Putamen (tissue), 1 donor: ENCODE measurements around the gene ABCG4.
A peak's percentile ranks its signal among the peaks of the same experiment; 100 is the strongest.
"Not testable (repeated sequence)": the region's sequence is repeated elsewhere in the genome, so short reads cannot be mapped to it uniquely, and the experiment has no call there.

Source experiments
- DNase-seq: peaks from one replicate; pipeline ENCODE4 v3.0.0-alpha.2; 2016; ENCODE audit warnings: low spot score

ABCG4 gene

GRCh38 chr11:119149018-119149785 is at the start of gene ABCG4:
ABCG4 (plus strand) TSS chr11:119149052; CDS start chr11:119149966, 914 bp downstream.
- no peak for DNase-seq

GRCh38 chr11:119099711-119100110 is 49.1 kb upstream of the ABCG4 start:
- DNase-seq: no peak

GRCh38 chr11:119100246-119100970 is 48.4 kb upstream of the ABCG4 start:
- DNase-seq: no peak

GRCh38 chr11:119100994-119101758 is 47.7 kb upstream of the ABCG4 start:
- no peak for DNase-seq

- DNase-seq: peak; percentile 96
These were observed 47.0 kb upstream of the ABCG4 start, which contains the start of gene DPAGT1 for GRCh38 chr11:119101759-119102423. DPAGT1 (minus strand) TSS chr11:119101853; CDS start chr11:119101655, 198 bp downstream.

GRCh38 chr11:119103161-119103664 is 45.6 kb upstream of the ABCG4 start:
- not testable (repeated sequence) for DNase-seq

GRCh38 chr11:119103793-119104192 is 45.1 kb upstream of the ABCG4 start:
- no peak for DNase-seq

DNA sequence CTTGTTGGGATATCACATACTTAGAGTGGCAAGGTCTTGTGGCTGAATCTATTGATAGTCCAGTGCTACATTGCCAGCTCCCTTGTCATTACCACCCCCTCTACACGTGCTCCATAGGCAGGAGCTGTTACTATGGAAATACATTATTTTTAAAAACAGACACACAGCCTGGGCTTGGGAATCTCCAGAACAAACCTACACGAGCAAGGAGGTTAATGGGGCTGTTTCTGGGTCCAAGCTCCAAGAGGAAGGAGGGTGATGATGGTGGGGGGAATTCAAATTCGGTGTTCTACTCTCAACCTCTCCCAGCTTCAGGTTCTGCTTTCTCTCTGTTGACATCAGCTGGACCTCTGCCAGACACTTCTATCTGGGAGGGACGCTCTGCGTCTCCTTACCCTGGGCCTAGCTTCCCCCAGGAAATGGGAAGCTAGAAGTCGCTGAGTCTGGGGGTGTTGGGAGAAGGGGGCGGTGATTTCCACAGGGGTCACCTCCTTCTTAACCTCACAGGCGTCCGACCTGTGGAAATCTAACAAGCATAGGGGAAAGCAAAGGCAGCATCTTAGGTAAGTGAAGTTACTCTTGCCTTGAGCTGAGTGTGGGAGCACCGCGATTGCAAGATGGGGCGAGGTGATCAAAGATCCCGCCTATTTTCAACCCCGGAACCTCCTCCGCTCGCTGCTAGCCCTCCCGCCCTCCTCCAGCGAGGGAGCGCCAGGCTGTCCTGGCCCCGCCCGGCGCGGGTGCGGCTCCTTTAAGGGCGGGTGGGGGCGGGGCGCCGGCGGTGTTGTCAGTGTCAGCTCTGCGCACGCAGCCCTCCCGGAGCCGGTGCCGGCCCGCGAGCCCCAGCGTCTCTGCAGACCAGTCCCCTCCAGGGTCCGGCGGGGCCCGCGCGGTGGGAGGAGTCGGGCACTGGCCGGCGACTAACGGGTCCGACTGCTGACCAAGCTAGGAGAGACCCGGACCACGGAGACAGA is 42.0 kb upstream of the ABCG4 start, which contains the start of gene C2CD2L:
Gene C2CD2L, plus strand, starts transcription at position 781 of the 974 bp plus-strand sequence. CDS start 398 bp downstream, outside the sequence.
- peak; percentile 91 for DNase-seq

DNA sequence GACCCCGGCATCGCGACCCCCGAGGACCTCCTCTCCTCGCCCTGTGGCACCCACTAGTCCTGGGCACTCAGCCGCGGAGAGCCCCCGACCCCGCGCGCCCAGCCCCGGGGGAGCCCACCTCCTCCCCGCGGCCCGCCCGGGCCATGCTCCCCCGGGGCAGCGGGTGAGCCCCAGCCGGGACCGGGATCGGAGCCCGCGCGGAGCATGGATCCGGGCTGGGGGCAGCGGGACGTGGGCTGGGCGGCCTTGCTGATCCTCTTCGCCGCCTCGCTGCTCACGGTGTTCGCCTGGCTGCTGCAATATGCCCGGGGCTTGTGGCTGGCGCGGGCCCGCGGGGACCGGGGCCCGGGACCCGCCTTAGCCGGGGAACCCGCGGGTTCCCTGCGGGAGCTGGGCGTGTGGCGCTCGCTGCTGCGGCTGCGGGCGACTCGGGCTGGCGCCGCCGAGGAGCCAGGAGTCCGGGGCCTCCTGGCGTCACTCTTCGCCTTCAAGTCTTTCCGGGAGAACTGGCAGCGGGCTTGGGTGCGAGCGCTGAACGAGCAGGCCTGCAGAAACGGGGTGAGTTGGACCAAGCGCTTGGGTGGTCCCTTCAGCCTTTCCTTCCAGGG is 41.2 kb upstream of the ABCG4 start:
- no peak for DNase-seq

DNA sequence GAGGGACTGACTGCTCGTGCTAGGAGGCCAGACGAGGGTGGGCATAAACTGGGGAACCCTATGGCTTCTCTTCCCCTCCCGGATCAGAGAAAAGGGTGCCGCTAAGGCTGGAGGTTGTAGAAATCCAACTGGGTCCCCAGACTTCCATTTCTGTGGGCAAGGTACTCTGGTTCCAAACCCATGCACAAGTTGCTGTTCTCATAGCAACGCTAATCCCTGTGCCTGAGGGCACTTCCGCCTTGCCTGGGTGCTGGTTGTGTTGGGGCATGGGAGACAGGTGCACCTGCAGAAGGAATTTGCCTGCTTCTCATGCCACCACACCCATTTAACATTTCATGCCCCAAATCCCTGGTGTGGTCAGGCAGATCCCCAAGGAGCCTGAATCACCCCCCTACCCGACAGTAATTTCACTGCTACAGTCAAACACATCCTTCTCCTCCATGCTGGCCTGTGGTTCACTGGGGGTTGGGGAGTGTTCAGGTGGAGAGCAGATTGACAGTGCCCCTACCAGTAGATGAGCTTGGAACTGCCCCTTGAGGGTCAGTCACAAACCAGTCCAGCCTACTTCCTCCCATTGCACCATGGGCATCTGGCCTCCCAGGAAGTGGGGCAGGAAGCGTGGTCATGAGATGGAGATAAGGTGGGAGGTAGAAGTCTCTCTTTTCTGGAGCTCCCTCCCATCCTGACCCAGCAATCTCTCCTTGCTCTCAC is 40.6 kb upstream of the ABCG4 start:
- DNase-seq: no peak

- DNase-seq: no peak
These were observed 40.0 kb upstream of the ABCG4 start for GRCh38 chr11:119108857-119109221.

DNA sequence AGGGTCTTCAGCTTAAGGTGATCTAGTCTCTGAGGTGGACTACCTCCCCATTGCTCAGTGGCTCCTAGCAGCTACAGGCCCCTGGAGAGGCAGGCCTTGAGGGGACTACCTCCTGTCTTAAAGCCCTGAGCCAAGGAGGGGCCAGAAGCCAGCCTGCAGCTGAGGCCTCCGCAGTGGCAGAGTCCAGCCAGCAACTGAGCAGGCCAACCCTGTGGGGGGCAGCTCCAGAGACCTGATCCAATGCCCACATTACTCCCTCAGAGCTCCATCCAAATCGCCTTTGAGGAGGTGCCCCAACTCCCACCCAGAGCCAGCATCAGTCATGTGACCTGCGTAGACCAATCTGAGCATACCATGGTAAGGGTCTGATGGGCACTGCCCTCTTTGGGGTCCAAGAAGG is 39.0 kb upstream of the ABCG4 start:
- no peak for DNase-seq

DNA sequence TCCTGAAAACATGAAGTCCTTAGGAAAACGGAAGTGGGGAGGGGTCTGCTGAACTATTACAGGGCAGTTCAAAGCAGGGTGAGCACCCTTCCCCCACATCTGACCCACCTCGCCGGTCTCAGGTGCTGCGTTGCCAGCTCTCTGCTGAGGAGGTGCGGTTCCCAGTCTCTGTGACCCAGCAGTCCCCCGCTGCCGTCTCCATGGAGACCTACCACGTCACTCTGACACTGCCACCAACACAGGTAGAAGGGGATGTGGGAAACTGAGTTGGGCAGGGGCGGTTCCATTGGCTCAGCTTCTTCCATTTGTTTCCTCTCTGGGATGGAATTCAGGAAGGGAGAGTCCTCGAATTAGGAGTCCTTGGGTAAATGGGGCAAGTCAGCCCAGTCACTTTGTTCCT is 38.4 kb upstream of the ABCG4 start:
- DNase-seq: peak; percentile 75

DNA sequence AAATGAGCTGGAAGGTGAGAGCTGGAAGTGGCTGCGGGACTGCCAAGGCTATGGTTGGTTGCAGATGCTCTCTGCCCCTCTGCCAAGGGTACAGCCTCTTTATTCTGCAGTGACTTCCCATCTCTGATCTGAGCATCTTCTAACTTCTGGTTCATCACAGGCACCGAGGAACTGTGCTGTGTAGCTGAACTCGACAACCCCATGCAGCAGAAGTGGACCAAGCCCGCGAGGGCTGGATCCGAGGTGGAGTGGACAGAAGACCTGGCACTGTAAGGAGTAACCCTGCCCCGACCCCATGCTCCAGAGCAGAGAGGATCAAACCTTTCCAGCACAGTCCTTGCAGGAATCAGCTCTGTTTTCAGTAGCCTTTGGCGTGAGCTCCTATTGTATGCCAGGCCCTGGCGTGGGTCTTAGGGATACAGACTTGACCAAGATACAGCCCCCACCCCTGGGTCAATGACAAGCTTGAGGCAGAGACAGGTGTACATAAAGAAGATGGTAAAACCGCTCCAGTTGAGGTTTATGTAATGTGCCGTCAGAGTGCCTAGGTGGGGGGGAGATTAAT is 37.4 kb upstream of the ABCG4 start:
- DNase-seq: no peak

DNA sequence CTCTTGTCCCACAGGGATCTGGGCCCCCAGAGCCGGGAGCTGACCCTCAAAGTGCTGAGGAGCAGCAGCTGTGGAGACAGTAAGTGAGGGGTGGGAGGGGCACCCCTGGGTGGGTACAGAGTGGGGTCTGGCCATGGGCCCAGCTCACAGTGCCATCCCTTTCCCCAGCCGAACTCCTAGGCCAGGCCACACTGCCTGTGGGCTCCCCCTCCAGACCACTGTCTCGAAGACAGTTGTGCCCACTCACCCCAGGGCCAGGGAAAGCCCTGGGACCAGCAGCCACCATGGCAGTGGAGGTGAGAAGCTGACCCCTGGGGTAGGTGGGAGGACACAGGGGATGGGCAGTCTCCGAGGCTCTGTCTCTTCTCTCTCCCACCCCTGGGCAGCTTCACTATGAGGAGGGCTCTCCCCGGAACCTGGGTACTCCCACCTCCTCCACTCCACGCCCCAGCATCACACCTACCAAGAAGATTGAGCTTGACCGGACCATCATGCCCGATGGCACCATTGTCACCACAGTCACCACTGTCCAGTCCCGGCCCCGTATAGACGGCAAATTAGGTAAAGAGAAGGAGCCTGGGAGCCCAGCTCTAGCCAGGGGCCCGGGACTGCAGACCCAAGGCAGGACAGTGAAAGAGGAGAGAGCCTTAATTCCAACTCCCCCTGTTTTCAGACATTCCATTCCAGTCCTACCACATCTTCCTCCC is 36.4 kb upstream of the ABCG4 start:
- DNase-seq: no peak

GRCh38 chr11:119113716-119114115 is 35.1 kb upstream of the ABCG4 start:
- DNase-seq: no peak

DNA sequence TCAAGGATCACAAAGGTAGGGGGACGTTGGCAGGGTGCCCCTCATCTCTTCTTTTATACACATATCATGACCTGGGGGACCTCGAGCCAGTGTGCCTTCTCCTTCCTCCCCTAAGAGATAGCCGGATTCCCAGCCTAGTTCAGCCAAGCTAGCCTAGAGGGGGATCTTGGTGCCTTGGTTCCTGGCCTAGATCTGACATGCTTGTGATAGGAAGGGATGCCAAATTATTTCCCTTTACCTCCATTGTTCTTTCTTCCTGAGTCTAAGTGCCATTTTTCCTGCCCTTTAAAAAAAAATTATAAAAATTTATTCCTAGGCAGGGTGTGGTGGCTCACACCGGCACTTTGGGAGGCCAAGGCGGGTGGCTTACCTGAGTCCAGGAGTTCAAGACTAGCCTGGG is 34.5 kb upstream of the ABCG4 start:
- no peak for DNase-seq

- DNase-seq: no peak
These were observed 33.2 kb upstream of the ABCG4 start for GRCh38 chr11:119115484-119116234.
